ENCODE results near the gene DMRTB1. TPM values are rescaled to one million over a fixed set of nuclear protein-coding genes. Genes with fewer than 3 reads are reported as not detected.

Gene DMRTB1
- total RNA-seq, 2 experiments from 2014 or later, result not detected

Other genes starting within 250 kb of the DMRTB1 start
- gene CZIB, start 238.8 kb upstream of the DMRTB1 start, total RNA-seq, result 10 to 100 TPM; 41.4 to 48.2 TPM
- gene MAGOH, start 220.9 kb upstream of the DMRTB1 start, total RNA-seq, result 10 to 100 TPM; 72.9 to 80.1 TPM
- 10 to 100 TPM; 65.1 to 82.5 TPM for gene LRP8, start 131.3 kb upstream of the DMRTB1 start, total RNA-seq

All from activated CD8-positive, alpha-beta memory T cell treated with anti-CD3 and anti-CD28 coated beads, Interleukin-2, amount 10 ng/mL, durations not matched to agents 7 days and 5 days (primary cell).